GM21360 (cell line): ENCODE measurements around the gene HCFC1.
A peak's percentile ranks its signal among the peaks of the same experiment; 100 is the strongest.

Source experiments
- ATAC-seq: cut with Tn5 transposase; IDR thresholded peaks from one replicate; pipeline ENCODE4 v1.9.1; 2021; ENCODE audit warnings: mild to moderate bottlenecking, moderate library complexity; ENCODE audit not compliant: unreplicated experiment

HCFC1 gene

GRCh38 chrX:153971450-153972367, at the start of gene HCFC1:
TSS of gene HCFC1 (minus strand) at chrX:153971818. CDS start at chrX:153970840, 978 bp downstream.
- ATAC-seq = peak; percentile 30

GRCh38 chrX:154021131-154021611, 49.6 kb upstream of the HCFC1 start:
- ATAC-seq = no peak

- ATAC-seq = no peak
Observed at GRCh38 chrX:154020536-154021115, 49.0 kb upstream of the HCFC1 start.

- peak; percentile 60 for ATAC-seq
Observed at GRCh38 chrX:154019633-154020528, 48.3 kb upstream of the HCFC1 start, which contains the start of gene IRAK1. TSS of gene IRAK1 (minus strand) at chrX:154019902. CDS start at chrX:154019812, 90 bp downstream.

GRCh38 chrX:154019061-154019621, 47.5 kb upstream of the HCFC1 start:
- peak; percentile 3 for ATAC-seq

- ATAC-seq = no peak
Observed at GRCh38 chrX:154018518-154019060, 47.0 kb upstream of the HCFC1 start.

GRCh38 chrX:154017766-154018517, 46.3 kb upstream of the HCFC1 start:
- no peak for ATAC-seq

GRCh38 chrX:154016366-154017076, 44.9 kb upstream of the HCFC1 start:
- ATAC-seq = no peak

- no peak for ATAC-seq
Observed at GRCh38 chrX:154015581-154016264, 44.1 kb upstream of the HCFC1 start.

GRCh38 chrX:154014429-154015380, 43.1 kb upstream of the HCFC1 start:
- ATAC-seq = no peak

GRCh38 chrX:154013614-154014360, 42.2 kb upstream of the HCFC1 start:
- no peak for ATAC-seq

GRCh38 chrX:154013001-154013421, 41.4 kb upstream of the HCFC1 start:
- no peak for ATAC-seq

- no peak for ATAC-seq
Observed at GRCh38 chrX:154012336-154012991, 40.8 kb upstream of the HCFC1 start.

- ATAC-seq = no peak
Observed at GRCh38 chrX:154011376-154012335, 40.0 kb upstream of the HCFC1 start.
